GM19193 (cell line): ENCODE measurements around the gene CCDC33.

ENCODE experiments used
- POLR2A ChIP-seq: IDR thresholded peaks from 4 replicates; pipeline ENCODE4 v1.6.1; 2011; ENCODE audit not compliant: insufficient read depth, insufficient read length; ENCODE audit errors: extremely low read depth

CCDC33 gene

GRCh38 chr15:74376825-74377581 lies 140.9 kb downstream of the CCDC33 start:
- TF ChIP-seq POLR2A = no peak

GRCh38 chr15:74377831-74378766 lies 142.0 kb downstream of the CCDC33 start:
- no peak for TF ChIP-seq POLR2A

- no peak for TF ChIP-seq POLR2A
These were observed 142.7 kb downstream of the CCDC33 start for GRCh38 chr15:74378848-74379247.

GRCh38 chr15:74380361-74381189 lies 144.4 kb downstream of the CCDC33 start:
- no peak for TF ChIP-seq POLR2A

- no peak for TF ChIP-seq POLR2A
These were observed 145.0 kb downstream of the CCDC33 start for GRCh38 chr15:74381190-74381453.

- TF ChIP-seq POLR2A = no peak
These were observed 145.4 kb downstream of the CCDC33 start for GRCh38 chr15:74381481-74381880.

GRCh38 chr15:74382004-74382816 lies 146.1 kb downstream of the CCDC33 start:
- no peak for TF ChIP-seq POLR2A

- no peak for TF ChIP-seq POLR2A
These were observed 147.2 kb downstream of the CCDC33 start for GRCh38 chr15:74383286-74383685.

- no peak for TF ChIP-seq POLR2A
These were observed 147.8 kb downstream of the CCDC33 start for GRCh38 chr15:74383695-74384565.

- TF ChIP-seq POLR2A = no peak
These were observed 148.4 kb downstream of the CCDC33 start for GRCh38 chr15:74384566-74384880.

- peak; percentile 79 for TF ChIP-seq POLR2A
These were observed 148.9 kb downstream of the CCDC33 start for GRCh38 chr15:74384881-74385643.

- TF ChIP-seq POLR2A = no peak
These were observed 149.6 kb downstream of the CCDC33 start for GRCh38 chr15:74385733-74386132.
